GM23338 (cell line): Measurements from ENCODE around the gene ZC3H14. TPM values are rescaled to one million over a fixed set of nuclear protein-coding genes. Genes with fewer than 3 reads are reported as not detected.

Experiments used
- ATAC-seq: fragments of 200-7000 bp; cut with Tn5 transposase; 3 replicates; pipeline ENCODE4 v1.9.1; 2020
- DNase-seq: peaks from one replicate; pipeline ENCODE4 v3.0.0-alpha.2; 2015; ENCODE audit warnings: low spot score
- H2AFZ ChIP-seq: fragments of 200-600 bp; sonication (generic); 2 replicates; pipeline ENCODE4 v1.8.0; 2016; ENCODE audit warnings: antibody characterized with exemption, mild to moderate bottlenecking, moderate library complexity
- H3F3A ChIP-seq: fragments of 200-600 bp; sonication (generic); replicated peaks from 2 replicates; pipeline ENCODE4 v1.8.0; 2017; ENCODE audit warnings: antibody characterized with exemption, mixed run types, low read depth
- H3K27ac ChIP-seq: fragments of 200-600 bp; sonication (generic); 2 replicates; pipeline ENCODE4 v1.6.1; 2016; ENCODE audit warnings: low read depth
- H3K27me3 ChIP-seq: fragments of 200-600 bp; sonication (generic); 2 replicates; pipeline ENCODE4 v1.8.0; 2016; ENCODE audit warnings: mild to moderate bottlenecking, mixed run types, moderate library complexity; ENCODE audit not compliant: insufficient read depth
- H3K36me3 ChIP-seq: fragments of 200-600 bp; sonication (generic); 2 replicates; pipeline ENCODE4 v1.8.0; 2016; ENCODE audit warnings: mild to moderate bottlenecking; ENCODE audit not compliant: insufficient read depth
- H3K4me1 ChIP-seq: fragments of 200-600 bp; sonication (generic); 2 replicates; pipeline ENCODE4 v1.8.0; 2016; ENCODE audit warnings: mild to moderate bottlenecking, moderate library complexity; ENCODE audit not compliant: insufficient read depth
- H3K4me2 ChIP-seq: fragments of 200-600 bp; sonication (generic); 2 replicates; pipeline ENCODE4 v1.7.1; 2017; ENCODE audit warnings: mixed run types
- H3K4me3 ChIP-seq: fragments of 200-600 bp; sonication (generic); 2 replicates; pipeline ENCODE4 v1.6.1; 2016; ENCODE audit warnings: mixed run types
- H3K79me2 ChIP-seq: fragments of 200-600 bp; sonication (generic); replicated peaks from 2 replicates; pipeline ENCODE4 v1.8.0; 2017; ENCODE audit warnings: mild to moderate bottlenecking; ENCODE audit not compliant: insufficient read depth
- H3K9me2 ChIP-seq: fragments of 200-600 bp; sonication (generic); 2 replicates; pipeline ENCODE4 v1.8.0; 2017; ENCODE audit not compliant: insufficient read depth
- H4K20me1 ChIP-seq: fragments of 200-600 bp; sonication (generic); replicated peaks from 2 replicates; pipeline ENCODE4 v1.8.0; 2017; ENCODE audit warnings: mild to moderate bottlenecking; ENCODE audit not compliant: insufficient read depth
- H3K27ac Mint-ChIP-seq: 2 replicates; pipeline ENCODE4 v1.8.0; 2020; ENCODE audit warnings: inconsistent platforms, mild to moderate bottlenecking, moderate library complexity, mixed read lengths
- H3K27me3 Mint-ChIP-seq: 3 replicates; pipeline ENCODE4 v1.8.0; 2022; ENCODE audit warnings: low read depth, mild to moderate bottlenecking, moderate library complexity, mixed read lengths, inconsistent platforms; ENCODE audit not compliant: insufficient read depth, poor library complexity
- H3K36me3 Mint-ChIP-seq: 3 replicates; pipeline ENCODE4 v1.8.0; 2021; ENCODE audit warnings: low read depth, mild to moderate bottlenecking, inconsistent platforms, moderate library complexity, mixed read lengths
- H3K4me1 Mint-ChIP-seq: 3 replicates; pipeline ENCODE4 v1.8.0; 2020; ENCODE audit warnings: mild to moderate bottlenecking, inconsistent platforms, mixed read lengths
- H3K4me3 Mint-ChIP-seq: 3 replicates; pipeline ENCODE4 v1.8.0; 2021; ENCODE audit warnings: moderate library complexity, mild to moderate bottlenecking, inconsistent platforms, mixed read lengths
- H3K9me3 Mint-ChIP-seq: 3 replicates; pipeline ENCODE4 v1.8.0; 2020; ENCODE audit warnings: moderate library complexity, mild to moderate bottlenecking, inconsistent platforms, mixed read lengths
- CREB1 ChIP-seq: fragments of 250-450 bp; sonication (Bioruptor Pico); IDR thresholded peaks from 2 replicates; pipeline ENCODE4 v1.5.0; 2020; ENCODE audit warnings: low read depth, mild to moderate bottlenecking, moderate library complexity
- EZH2 ChIP-seq: fragments of 200-600 bp; sonication (generic); IDR thresholded peaks from one replicate; pipeline ENCODE4 v1.8.0; 2017; ENCODE audit warnings: antibody characterized with exemption, mild to moderate bottlenecking, low read depth; ENCODE audit not compliant: unreplicated experiment
- EZH2phosphoT487 ChIP-seq: fragments of 200-600 bp; sonication (generic); IDR thresholded peaks from one replicate; pipeline ENCODE4 v1.8.1; 2018; ENCODE audit warnings: antibody characterized with exemption; ENCODE audit not compliant: unreplicated experiment
- JUNB ChIP-seq: IDR thresholded peaks from one replicate; pipeline ENCODE4 v1.6.1; 2016; ENCODE audit warnings: antibody characterized with exemption; ENCODE audit not compliant: unreplicated experiment
- NANOG ChIP-seq: IDR thresholded peaks from 2 replicates; pipeline ENCODE4 v1.6.1; 2016; ENCODE audit warnings: antibody characterized with exemption, borderline replicate concordance
- POLR2AphosphoS5 ChIP-seq: IDR thresholded peaks from 2 replicates; pipeline ENCODE4 v1.6.1; 2016; ENCODE audit warnings: antibody characterized with exemption, low read depth
- STAT1 ChIP-seq: IDR thresholded peaks from one replicate; pipeline ENCODE4 v1.6.1; 2016; ENCODE audit warnings: antibody characterized with exemption; ENCODE audit not compliant: unreplicated experiment
- ZNF114 ChIP-seq: fragments of 250-450 bp; sonication (Bioruptor Pico); IDR thresholded peaks from 2 replicates; pipeline ENCODE4 v1.5.0; 2020; ENCODE audit warnings: mild to moderate bottlenecking, moderate library complexity
- ZNF331 ChIP-seq: fragments of 250-450 bp; sonication (Bioruptor Pico); IDR thresholded peaks from 2 replicates; pipeline ENCODE4 v1.5.0; 2020; ENCODE audit warnings: low read depth, mild to moderate bottlenecking, moderate library complexity
- polyA plus RNA-seq: library from polyadenylated mRNA; unstranded; fragments of >200 nt; fragmentation: Nextera tagmentation; extraction: Ambion mirVana; gene quantifications from 2 replicates; pipeline ENCODE4 v1.2.1, GENCODE V29; 2016
- total RNA-seq: library from RNA; depleted of rRNA; stranded (reverse); fragments of >200 nt; shearing (Covaris generic); gene quantifications from 2 replicates; pipeline ENCODE4 v1.2.3, GENCODE V29; 2014
- TF ChIP-seq, protein P1 (sequence below): IDR thresholded peaks from 2 replicates; pipeline ENCODE4 v1.6.1; 2016; ENCODE audit warnings: antibody characterized with exemption
- TF ChIP-seq, protein P2 (sequence below): fragments of 250-450 bp; sonication (Bioruptor Pico); IDR thresholded peaks from 2 replicates; pipeline ENCODE4 v1.5.0; 2020; ENCODE audit warnings: mild to moderate bottlenecking, moderate library complexity
- TF ChIP-seq, protein P3 (sequence below), 2 experiments: fragments of 200-600 bp in 1 of 2; sonication (generic) in 1 of 2; conservative IDR thresholded peaks; 2 replicates each; pipeline versions ENCODE4 v1.5.1 to v1.6.1; 2016 to 2017; ENCODE audit warnings: antibody characterized with exemption in 2 of 2, low read depth in 2 of 2, mild to moderate bottlenecking in 2 of 2, moderate library complexity in 1 of 2
- TF ChIP-seq, protein P4 (sequence below): IDR thresholded peaks from one replicate; pipeline ENCODE4 v1.6.1; 2018; ENCODE audit warnings: antibody characterized with exemption; ENCODE audit not compliant: unreplicated experiment

ZC3H14 gene
- total and polyA plus RNA-seq, 2 experiments from 2014 or later: 63.2 to 87.9 TPM

DNA sequence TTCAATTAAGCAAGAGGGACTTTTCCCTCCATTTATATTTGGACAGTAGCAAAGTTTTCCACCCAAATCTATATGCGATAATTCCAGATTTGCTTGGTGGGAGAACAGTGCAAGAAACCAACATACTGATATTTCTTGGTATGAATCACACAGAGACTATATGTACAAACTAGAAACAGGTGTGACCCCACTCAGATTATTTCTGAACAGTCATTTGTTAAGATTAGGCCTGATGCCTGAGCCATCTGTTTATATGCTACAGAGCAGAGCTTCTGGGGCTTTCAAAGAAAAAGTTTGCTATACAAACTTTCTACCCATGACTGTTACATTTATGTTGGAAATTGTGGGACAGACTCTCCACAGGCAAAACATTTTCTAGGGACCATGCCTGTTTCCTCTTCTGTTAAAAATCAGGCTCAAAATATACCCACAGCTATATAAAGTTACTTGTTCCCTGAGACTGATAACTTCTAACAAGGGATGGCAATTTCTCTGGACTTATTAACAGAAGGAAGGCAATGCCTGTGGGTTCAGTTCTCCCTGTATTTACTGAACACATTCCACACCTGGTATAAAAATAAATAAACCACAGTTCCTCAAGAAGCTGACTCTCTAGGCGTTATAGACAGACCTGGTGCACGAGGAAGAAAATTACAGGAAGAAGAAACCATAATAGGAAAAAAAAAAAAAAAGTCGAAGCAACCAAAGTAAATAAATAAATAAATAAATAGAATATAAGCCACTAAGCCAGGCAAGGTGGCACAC, 16.0 kb upstream of the ZC3H14 start:
- no peak for TF ChIP-seq JUNB
- TF ChIP-seq, protein P1, sequence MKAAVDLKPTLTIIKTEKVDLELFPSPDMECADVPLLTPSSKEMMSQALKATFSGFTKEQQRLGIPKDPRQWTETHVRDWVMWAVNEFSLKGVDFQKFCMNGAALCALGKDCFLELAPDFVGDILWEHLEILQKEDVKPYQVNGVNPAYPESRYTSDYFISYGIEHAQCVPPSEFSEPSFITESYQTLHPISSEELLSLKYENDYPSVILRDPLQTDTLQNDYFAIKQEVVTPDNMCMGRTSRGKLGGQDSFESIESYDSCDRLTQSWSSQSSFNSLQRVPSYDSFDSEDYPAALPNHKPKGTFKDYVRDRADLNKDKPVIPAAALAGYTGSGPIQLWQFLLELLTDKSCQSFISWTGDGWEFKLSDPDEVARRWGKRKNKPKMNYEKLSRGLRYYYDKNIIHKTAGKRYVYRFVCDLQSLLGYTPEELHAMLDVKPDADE: no peak
- TF ChIP-seq CREB1 (CRISPR knock-in tag): no peak
- TF ChIP-seq, protein P2, sequence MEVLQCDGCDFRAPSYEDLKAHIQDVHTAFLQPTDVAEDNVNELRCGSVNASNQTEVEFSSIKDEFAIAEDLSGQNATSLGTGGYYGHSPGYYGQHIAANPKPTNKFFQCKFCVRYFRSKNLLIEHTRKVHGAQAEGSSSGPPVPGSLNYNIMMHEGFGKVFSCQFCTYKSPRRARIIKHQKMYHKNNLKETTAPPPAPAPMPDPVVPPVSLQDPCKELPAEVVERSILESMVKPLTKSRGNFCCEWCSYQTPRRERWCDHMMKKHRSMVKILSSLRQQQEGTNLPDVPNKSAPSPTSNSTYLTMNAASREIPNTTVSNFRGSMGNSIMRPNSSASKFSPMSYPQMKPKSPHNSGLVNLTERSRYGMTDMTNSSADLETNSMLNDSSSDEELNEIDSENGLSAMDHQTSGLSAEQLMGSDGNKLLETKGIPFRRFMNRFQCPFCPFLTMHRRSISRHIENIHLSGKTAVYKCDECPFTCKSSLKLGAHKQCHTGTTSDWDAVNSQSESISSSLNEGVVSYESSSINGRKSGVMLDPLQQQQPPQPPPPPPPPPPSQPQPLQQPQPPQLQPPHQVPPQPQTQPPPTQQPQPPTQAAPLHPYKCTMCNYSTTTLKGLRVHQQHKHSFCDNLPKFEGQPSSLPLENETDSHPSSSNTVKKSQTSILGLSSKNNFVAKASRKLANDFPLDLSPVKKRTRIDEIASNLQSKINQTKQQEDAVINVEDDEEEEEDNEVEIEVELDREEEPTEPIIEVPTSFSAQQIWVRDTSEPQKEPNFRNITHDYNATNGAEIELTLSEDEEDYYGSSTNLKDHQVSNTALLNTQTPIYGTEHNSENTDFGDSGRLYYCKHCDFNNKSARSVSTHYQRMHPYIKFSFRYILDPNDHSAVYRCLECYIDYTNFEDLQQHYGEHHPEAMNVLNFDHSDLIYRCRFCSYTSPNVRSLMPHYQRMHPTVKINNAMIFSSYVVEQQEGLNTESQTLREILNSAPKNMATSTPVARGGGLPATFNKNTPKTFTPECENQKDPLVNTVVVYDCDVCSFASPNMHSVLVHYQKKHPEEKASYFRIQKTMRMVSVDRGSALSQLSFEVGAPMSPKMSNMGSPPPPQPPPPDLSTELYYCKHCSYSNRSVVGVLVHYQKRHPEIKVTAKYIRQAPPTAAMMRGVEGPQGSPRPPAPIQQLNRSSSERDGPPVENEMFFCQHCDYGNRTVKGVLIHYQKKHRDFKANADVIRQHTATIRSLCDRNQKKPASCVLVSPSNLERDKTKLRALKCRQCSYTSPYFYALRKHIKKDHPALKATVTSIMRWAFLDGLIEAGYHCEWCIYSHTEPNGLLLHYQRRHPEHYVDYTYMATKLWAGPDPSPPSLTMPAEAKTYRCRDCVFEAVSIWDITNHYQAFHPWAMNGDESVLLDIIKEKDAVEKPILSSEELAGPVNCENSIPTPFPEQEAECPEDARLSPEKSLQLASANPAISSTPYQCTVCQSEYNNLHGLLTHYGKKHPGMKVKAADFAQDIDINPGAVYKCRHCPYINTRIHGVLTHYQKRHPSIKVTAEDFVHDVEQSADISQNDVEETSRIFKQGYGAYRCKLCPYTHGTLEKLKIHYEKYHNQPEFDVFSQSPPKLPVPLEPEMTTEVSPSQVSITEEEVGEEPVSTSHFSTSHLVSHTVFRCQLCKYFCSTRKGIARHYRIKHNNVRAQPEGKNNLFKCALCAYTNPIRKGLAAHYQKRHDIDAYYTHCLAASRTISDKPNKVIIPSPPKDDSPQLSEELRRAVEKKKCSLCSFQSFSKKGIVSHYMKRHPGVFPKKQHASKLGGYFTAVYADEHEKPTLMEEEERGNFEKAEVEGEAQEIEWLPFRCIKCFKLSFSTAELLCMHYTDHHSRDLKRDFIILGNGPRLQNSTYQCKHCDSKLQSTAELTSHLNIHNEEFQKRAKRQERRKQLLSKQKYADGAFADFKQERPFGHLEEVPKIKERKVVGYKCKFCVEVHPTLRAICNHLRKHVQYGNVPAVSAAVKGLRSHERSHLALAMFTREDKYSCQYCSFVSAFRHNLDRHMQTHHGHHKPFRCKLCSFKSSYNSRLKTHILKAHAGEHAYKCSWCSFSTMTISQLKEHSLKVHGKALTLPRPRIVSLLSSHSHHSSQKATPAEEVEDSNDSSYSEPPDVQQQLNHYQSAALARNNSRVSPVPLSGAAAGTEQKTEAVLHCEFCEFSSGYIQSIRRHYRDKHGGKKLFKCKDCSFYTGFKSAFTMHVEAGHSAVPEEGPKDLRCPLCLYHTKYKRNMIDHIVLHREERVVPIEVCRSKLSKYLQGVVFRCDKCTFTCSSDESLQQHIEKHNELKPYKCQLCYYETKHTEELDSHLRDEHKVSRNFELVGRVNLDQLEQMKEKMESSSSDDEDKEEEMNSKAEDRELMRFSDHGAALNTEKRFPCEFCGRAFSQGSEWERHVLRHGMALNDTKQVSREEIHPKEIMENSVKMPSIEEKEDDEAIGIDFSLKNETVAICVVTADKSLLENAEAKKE: no peak
- no peak for TF ChIP-seq POLR2AphosphoS5
- TF ChIP-seq, protein P3, sequence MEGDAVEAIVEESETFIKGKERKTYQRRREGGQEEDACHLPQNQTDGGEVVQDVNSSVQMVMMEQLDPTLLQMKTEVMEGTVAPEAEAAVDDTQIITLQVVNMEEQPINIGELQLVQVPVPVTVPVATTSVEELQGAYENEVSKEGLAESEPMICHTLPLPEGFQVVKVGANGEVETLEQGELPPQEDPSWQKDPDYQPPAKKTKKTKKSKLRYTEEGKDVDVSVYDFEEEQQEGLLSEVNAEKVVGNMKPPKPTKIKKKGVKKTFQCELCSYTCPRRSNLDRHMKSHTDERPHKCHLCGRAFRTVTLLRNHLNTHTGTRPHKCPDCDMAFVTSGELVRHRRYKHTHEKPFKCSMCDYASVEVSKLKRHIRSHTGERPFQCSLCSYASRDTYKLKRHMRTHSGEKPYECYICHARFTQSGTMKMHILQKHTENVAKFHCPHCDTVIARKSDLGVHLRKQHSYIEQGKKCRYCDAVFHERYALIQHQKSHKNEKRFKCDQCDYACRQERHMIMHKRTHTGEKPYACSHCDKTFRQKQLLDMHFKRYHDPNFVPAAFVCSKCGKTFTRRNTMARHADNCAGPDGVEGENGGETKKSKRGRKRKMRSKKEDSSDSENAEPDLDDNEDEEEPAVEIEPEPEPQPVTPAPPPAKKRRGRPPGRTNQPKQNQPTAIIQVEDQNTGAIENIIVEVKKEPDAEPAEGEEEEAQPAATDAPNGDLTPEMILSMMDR (conservative IDR thresholded peaks at IDR 0.05; ENCODE audit: low read depth in 2 of 2): no peak
- no peak for TF ChIP-seq ZNF114 (CRISPR knock-in tag)
- TF ChIP-seq STAT1: no peak
- TF ChIP-seq, protein P4, sequence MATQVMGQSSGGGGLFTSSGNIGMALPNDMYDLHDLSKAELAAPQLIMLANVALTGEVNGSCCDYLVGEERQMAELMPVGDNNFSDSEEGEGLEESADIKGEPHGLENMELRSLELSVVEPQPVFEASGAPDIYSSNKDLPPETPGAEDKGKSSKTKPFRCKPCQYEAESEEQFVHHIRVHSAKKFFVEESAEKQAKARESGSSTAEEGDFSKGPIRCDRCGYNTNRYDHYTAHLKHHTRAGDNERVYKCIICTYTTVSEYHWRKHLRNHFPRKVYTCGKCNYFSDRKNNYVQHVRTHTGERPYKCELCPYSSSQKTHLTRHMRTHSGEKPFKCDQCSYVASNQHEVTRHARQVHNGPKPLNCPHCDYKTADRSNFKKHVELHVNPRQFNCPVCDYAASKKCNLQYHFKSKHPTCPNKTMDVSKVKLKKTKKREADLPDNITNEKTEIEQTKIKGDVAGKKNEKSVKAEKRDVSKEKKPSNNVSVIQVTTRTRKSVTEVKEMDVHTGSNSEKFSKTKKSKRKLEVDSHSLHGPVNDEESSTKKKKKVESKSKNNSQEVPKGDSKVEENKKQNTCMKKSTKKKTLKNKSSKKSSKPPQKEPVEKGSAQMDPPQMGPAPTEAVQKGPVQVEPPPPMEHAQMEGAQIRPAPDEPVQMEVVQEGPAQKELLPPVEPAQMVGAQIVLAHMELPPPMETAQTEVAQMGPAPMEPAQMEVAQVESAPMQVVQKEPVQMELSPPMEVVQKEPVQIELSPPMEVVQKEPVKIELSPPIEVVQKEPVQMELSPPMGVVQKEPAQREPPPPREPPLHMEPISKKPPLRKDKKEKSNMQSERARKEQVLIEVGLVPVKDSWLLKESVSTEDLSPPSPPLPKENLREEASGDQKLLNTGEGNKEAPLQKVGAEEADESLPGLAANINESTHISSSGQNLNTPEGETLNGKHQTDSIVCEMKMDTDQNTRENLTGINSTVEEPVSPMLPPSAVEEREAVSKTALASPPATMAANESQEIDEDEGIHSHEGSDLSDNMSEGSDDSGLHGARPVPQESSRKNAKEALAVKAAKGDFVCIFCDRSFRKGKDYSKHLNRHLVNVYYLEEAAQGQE: no peak
- TF ChIP-seq ZNF331 (CRISPR knock-in tag): no peak
- TF ChIP-seq EZH2: no peak
- no peak for TF ChIP-seq EZH2phosphoT487
- no peak for TF ChIP-seq NANOG
- peaks cover 5% of the 10 kb centered on the region; the same call in 1 of the 2 replicates for H3K36me3 ChIP-seq
- Mint-ChIP-seq H3K9me3 (no peaks in the 10 kb centered on the region), H3K36me3 (peaks cover 3% of the 10 kb centered on the region; the same call in 2 of the 3 replicates), H3K27me3 (peaks cover 1% of the 10 kb centered on the region), H3K27ac (no peak overlapping the region), H3K4me3 (no peak overlapping the region), H3K4me1 (no peaks in the 10 kb centered on the region)
- no peak overlapping the region for H3K4me2 ChIP-seq
- no peak overlapping the region for H2AFZ ChIP-seq
- no peaks in the 10 kb centered on the region for H3K9me2 ChIP-seq
- DNase-seq (no peak), ATAC-seq (no peak)
- H3K4me3 ChIP-seq: no peak overlapping the region
- peaks cover 4% of the 10 kb centered on the region for H4K20me1 ChIP-seq
- H3K4me1 ChIP-seq: no peaks in the 10 kb centered on the region
- H3K27ac ChIP-seq: no peak overlapping the region
- no peaks in the 10 kb centered on the region for H3F3A ChIP-seq
- H3K79me2 ChIP-seq: peaks cover 11% of the 10 kb centered on the region
- no peaks in the 10 kb centered on the region for H3K27me3 ChIP-seq
